HepG2 (cell line): ENCODE results near the gene PPP4R4.

ENCODE experiments used
- ATF7 ChIP-seq, 2 experiments: fragments of 450-650 bp in 1 of 2; sonication (generic) in 1 of 2; formaldehyde crosslinking in 1 of 2; IDR thresholded peaks; 2 replicates each; pipeline versions ENCODE4 v1.4.0 to v1.6.1; 2016 to 2020; ENCODE audit warnings: antibody characterized with exemption in 1 of 2, mild to moderate bottlenecking in 1 of 2, missing genetic modification reagents in 1 of 2
- CERS6 ChIP-seq: sonication (generic); formaldehyde crosslinking; IDR thresholded peaks from 2 replicates; pipeline ENCODE4 v1.5.0; 2020; ENCODE audit warnings: missing genetic modification reagents
- CTCF ChIP-seq: sonication (generic); formaldehyde crosslinking; IDR thresholded peaks from 2 replicates; pipeline ENCODE4 v1.5.0; 2020; ENCODE audit warnings: mild to moderate bottlenecking, missing genetic modification reagents, moderate library complexity
- FOSL2 ChIP-seq: sonication (generic); formaldehyde crosslinking; IDR thresholded peaks from 2 replicates; pipeline ENCODE4 v1.4.0; 2020; ENCODE audit warnings: missing genetic modification reagents
- KMT2A ChIP-seq: sonication (generic); formaldehyde crosslinking; IDR thresholded peaks from 2 replicates; pipeline ENCODE4 v1.4.0; 2020; ENCODE audit warnings: missing genetic modification reagents
- MXI1 ChIP-seq: IDR thresholded peaks from 3 replicates; pipeline ENCODE4 v1.6.1; 2012; ENCODE audit warnings: low read depth, low read length, inconsistent platforms, borderline replicate concordance
- POLR2A ChIP-seq, 2 experiments: IDR thresholded peaks; 2 replicates each; pipeline ENCODE4 v1.6.1; 2011; ENCODE audit warnings: low read depth in 2 of 2, low read length in 2 of 2, mild to moderate bottlenecking in 1 of 2, moderate library complexity in 1 of 2; ENCODE audit not compliant: insufficient read depth in 1 of 2
- SMARCE1 ChIP-seq: fragments of 450-650 bp; IDR thresholded peaks from 2 replicates; pipeline ENCODE4 v1.6.1; 2017; ENCODE audit warnings: borderline replicate concordance
- ZNF549 ChIP-seq: sonication (generic); formaldehyde crosslinking; IDR thresholded peaks from 2 replicates; pipeline ENCODE4 v1.5.0; 2020; ENCODE audit warnings: missing genetic modification reagents

- TF ChIP-seq CERS6 (CRISPR knock-in tag): no peak
- no peak; the same call in 1 of the 2 replicates for TF ChIP-seq KMT2A (CRISPR knock-in tag)
- TF ChIP-seq CTCF: no peak
- peak; percentile 89 for TF ChIP-seq FOSL2 (CRISPR knock-in tag)
- TF ChIP-seq POLR2A (IDR thresholded peaks at IDR 0.05; ENCODE audit: insufficient read depth in 1 of 2, low read depth in 2 of 2, low read length in 2 of 2): peak; percentile 84 to 99
- TF ChIP-seq SMARCE1: no peak
- peak; percentile 63; the same call in 1 of the 3 replicates for TF ChIP-seq MXI1
- no peak for TF ChIP-seq ATF7 (IDR thresholded peaks at IDR 0.05)
- TF ChIP-seq ATF7 (CRISPR knock-in tag; IDR thresholded peaks at IDR 0.05): no peak
- no peak for TF ChIP-seq ZNF549 (CRISPR knock-in tag)
Measured at GRCh38 chr14:94322648-94323570, 148.8 kb downstream of the PPP4R4 start, which contains the start of gene SERPINA6.
